Choroid plexus epithelial cell (primary cell): Measurements from ENCODE around the gene PLEKHN1.

Experiments
- DNase-seq: peaks from one replicate; pipeline ENCODE4 v3.0.0-alpha.2; 2010; ENCODE audit warnings: low read depth
- H3K4me3 ChIP-seq: 2 replicates; pipeline ENCODE4 v1.5.1; 2011; ENCODE audit warnings: low read depth, mild to moderate bottlenecking, control low read depth, low read length, moderate library complexity
- CTCF ChIP-seq: conservative IDR thresholded peaks from 2 replicates; pipeline ENCODE4 v1.5.1; 2011; ENCODE audit warnings: low read depth, mild to moderate bottlenecking, control low read depth, inconsistent platforms, low read length, moderate library complexity

Gene PLEKHN1

GRCh38 chr1:1023700-1024099 lies 57.4 kb downstream of the PLEKHN1 start:
- no peak for DNase-seq
- no peak for TF ChIP-seq CTCF
- H3K4me3 ChIP-seq, result no peak overlapping the region

- DNase-seq, result no peak
- TF ChIP-seq CTCF, result no peak
- H3K4me3 ChIP-seq, result no peak overlapping the region
Observed at GRCh38 chr1:1024149-1024770, 58.0 kb downstream of the PLEKHN1 start.

GRCh38 chr1:1024771-1025699 lies 58.8 kb downstream of the PLEKHN1 start:
- no peak for TF ChIP-seq CTCF
- no peak overlapping the region for H3K4me3 ChIP-seq
- DNase-seq, result peak; percentile 52
